ENCODE data around the gene CXCL8. TPM values are rescaled to one million over a fixed set of nuclear protein-coding genes. Genes with fewer than 3 reads are reported as not detected.

The CXCL8 gene
- total RNA-seq, result under 1 TPM in 1 of 2 experiments, not detected in 1; 0.20 TPM

GRCh38 chr4:73740353-73740778, at the start of gene CXCL8:
CXCL8 (plus strand) TSS chr4:73740569; CDS start chr4:73740659, 90 bp downstream.

Other genes with a start within 250 kb of the CXCL8 start
- gene RASSF6, start 120.1 kb upstream of the CXCL8 start, total RNA-seq, result not detected
- gene CXCL6, start 96.1 kb downstream of the CXCL8 start, total RNA-seq, result not detected
- not detected for gene PF4V1, start 112.7 kb downstream of the CXCL8 start, total RNA-seq
- not detected for gene CXCL1, start 128.8 kb downstream of the CXCL8 start, total RNA-seq
- not detected for gene PF4, start 241.5 kb downstream of the CXCL8 start, total RNA-seq
- not detected for gene PPBP, start 247.6 kb downstream of the CXCL8 start, total RNA-seq

Measured in activated naive CD4-positive, alpha-beta T cell treated with anti-CD3 and anti-CD28 coated beads, Interleukin-2, amount 10 ng/mL, durations not matched to agents 5 hours and 36 hours (primary cell).